ENCODE measurements around the gene GRIN2C.

- TF ChIP-seq, protein P1, sequence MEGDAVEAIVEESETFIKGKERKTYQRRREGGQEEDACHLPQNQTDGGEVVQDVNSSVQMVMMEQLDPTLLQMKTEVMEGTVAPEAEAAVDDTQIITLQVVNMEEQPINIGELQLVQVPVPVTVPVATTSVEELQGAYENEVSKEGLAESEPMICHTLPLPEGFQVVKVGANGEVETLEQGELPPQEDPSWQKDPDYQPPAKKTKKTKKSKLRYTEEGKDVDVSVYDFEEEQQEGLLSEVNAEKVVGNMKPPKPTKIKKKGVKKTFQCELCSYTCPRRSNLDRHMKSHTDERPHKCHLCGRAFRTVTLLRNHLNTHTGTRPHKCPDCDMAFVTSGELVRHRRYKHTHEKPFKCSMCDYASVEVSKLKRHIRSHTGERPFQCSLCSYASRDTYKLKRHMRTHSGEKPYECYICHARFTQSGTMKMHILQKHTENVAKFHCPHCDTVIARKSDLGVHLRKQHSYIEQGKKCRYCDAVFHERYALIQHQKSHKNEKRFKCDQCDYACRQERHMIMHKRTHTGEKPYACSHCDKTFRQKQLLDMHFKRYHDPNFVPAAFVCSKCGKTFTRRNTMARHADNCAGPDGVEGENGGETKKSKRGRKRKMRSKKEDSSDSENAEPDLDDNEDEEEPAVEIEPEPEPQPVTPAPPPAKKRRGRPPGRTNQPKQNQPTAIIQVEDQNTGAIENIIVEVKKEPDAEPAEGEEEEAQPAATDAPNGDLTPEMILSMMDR (IDR thresholded peaks at IDR 0.05; ENCODE audit: low read length) = no peak
- no peak for TF ChIP-seq EZH2 (optimal IDR thresholded peaks at IDR 0.05; ENCODE audit: low read depth, low read length)
Observed at GRCh38 chr17:74831444-74832146, 28.1 kb downstream of the GRIN2C start.
